ENCODE results near the gene TPST2.
"Not testable (repeated sequence)": the region's sequence is repeated elsewhere in the genome, so short reads cannot be mapped to it uniquely, and the experiment has no call there.

Gene TPST2

DNA sequence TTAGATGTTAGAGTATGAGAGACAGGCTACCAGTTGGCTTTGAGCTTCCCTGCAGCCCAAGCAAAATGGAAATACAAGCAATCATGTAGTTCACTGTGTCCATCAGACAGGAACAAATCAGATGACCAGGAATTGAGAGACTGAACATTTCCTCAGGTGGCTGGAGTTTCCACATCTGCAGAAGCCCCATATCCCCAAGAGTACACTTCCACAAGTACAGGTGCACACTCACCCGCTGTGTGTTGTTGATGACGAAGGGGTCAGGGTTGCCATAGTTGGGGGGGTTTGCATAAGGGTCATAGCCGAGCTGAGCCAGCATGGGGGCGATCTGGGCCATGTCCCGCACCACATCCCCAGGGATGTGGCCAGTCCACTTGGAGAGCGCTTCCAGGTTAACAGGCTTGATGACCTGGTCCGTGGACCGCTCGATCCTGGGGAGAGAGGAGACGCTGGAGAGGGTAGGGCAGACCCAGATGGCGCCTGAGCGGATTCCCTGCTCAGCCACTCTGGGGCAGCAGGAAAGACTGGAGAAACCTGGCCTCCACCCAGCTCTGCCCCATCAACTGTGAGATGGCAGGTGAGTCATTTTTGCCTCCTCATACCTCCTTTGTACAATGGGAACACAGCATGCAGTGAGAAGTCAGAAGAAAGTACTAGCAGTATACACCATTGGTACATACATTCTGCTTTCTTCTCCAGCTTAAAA, 53.7 kb downstream of the TPST2 start:
- DNase-seq (ENCODE audit: low read depth in 2 of 2, low spot score in 1 of 2), result no peak

- DNase-seq (ENCODE audit: low read depth in 2 of 2, low spot score in 1 of 2), result no peak
These were observed 54.4 kb downstream of the TPST2 start for GRCh38 chr22:26535603-26535908.

DNA sequence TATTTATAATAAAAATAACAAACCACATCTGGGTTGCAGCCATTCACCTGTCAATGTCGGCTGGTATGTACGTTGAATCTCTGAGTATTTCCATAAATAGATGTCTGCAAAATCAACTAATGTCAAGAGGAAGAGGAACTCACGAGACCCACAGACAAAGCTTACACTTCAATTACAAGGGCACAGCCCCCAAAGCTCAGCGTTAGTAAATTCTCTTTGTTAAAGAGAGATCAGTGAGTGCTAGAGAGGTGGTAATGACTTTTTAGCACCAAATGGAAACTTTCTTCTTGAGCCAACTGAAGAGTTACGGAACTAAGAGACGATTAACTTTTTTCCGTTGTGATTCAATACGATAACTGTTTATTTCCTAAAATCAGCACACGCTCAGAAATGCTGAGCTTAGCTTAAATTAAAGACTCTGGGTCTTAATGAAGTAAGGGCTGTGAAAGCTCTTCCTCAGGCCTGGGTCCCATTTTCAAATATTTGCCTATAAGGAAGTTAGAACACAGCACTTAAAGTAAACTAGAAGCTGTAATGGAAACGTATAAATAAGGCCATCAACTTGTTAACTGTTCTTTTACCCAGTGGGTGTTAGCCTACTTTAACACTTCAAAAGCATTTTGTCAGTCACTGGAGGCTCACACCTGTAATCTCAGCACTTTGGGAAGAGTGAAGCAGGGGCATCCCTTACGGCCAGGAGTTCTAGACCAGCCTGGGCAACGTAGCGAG, 54.9 kb downstream of the TPST2 start:
- no peak for DNase-seq (ENCODE audit: low read depth in 2 of 2, low spot score in 1 of 2)

DNA sequence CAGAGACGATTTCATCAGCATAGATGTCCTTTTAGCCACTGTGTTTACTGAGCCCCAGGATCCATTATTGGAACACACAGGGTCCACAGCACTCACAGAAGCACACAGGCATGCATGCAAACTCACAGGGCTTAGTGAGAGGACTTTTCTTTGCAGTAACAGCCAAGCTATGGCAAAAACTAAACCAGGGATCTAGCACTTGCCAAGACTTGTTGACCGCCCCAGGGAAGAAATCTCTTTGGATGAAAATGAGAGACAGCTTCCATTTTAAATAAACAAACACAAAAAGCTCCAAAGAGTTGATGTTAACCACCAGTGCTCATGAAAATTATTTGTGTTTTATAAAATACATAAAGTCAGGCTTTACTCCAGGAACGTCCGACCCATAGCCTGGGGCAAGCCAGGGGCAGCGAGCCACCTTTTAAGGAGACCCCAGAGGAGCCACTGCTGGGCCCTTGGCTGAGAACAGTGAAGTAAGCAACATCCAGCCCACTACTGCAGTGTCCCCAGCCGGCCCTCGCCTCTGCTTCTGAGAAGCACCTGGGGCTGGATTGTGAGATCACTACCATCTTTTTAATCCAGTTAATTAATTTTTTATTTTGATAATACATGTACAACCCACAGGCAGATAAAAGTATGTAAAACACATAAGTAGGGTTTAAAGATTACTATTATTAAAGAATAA, 55.6 kb downstream of the TPST2 start:
- no peak for DNase-seq (ENCODE audit: low read depth in 2 of 2, low spot score in 1 of 2)

DNA sequence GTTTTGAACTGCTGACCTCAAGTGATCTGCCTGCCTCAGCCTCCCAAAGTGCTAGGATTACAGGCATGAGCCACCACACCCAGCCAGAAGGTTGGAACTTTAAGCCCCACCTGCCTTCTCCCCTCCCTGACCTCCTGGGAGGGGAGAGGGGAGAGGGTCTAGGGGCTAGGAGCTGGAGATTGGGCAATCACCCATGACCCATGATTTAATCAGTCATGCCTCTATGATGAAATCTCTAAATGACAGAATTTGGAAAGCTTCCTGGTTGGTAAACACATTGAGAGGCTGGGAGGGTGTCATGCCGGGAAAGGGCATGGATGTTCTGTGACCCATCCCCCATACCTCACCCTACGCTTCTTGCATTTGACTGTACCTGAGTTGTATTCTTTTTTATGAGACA, 60.6 kb downstream of the TPST2 start:
- DNase-seq (ENCODE audit: low read depth in 2 of 2, low spot score in 1 of 2), result no peak

DNA sequence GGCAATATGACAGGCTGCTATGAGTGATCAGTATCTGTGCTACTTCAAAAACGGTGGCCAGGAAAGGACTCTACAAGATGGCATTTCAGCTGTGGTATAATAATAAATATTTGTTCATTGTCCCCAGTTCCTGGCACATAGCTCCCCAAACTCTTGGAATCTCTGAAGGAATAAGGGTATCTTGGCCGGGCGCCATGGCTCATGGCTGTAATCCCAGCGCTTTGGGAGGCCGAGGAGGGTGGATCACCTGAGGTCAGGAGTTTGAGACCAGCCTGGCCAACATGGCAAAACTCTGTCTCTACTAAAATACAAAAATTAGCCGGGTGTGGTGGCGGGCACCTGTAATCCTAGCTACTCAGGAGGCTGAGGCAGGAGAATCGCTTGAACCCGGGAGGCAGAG, 61.4 kb downstream of the TPST2 start:
- not testable (repeated sequence) for DNase-seq (ENCODE audit: low read depth in 2 of 2, low spot score in 1 of 2)

- DNase-seq (ENCODE audit: low read depth in 2 of 2, low spot score in 1 of 2), result no peak
These were observed 62.1 kb downstream of the TPST2 start for GRCh38 chr22:26527574-26528465.

DNA sequence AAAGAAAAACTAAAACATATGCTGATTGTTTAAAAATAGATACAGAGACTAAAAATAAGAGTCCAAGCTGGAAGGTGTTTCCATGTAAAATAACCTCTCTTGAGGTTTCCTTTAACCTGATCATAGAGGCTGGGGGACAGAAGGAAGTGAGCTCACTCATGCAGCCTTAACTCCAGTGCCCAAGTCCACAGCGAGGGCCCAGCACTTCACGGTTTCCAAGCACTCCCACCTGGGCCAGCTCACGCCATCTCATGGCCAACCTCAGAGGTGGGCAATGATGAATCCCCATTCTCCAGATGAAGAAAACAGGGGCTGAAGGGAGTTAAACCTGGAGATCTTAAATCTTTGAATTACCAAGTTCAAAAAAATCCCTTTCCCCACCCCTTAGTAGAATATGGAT, 62.8 kb downstream of the TPST2 start:
- no peak for DNase-seq (ENCODE audit: low read depth in 2 of 2, low spot score in 1 of 2)

GRCh38 chr22:26525946-26526564, 63.9 kb downstream of the TPST2 start:
- no peak for DNase-seq (ENCODE audit: low read depth in 2 of 2, low spot score in 1 of 2)

GRCh38 chr22:26524870-26525269, 65.1 kb downstream of the TPST2 start:
- DNase-seq (ENCODE audit: low read depth in 2 of 2, low spot score in 1 of 2), result no peak

DNA sequence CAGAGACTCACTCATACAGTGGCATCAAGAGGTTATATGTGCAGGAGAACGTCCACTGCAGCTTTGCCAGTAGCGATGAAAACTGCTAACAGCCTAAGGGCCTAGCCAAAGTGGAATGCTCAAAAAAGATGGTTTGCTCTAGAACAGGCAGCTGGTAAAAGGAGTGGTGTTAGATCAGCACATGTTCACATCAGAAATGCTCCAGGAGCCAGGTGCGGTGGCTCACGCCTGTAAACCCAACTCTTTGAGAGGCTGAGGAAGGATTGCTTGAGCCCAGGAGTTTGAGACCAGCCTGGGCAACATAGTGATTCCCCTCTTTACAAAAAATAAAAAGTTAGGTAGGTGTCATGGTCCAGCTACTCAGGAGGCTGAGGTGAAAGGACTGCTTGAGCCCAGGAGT, 67.3 kb downstream of the TPST2 start:
- DNase-seq (ENCODE audit: low read depth in 2 of 2, low spot score in 1 of 2), result no peak

DNA sequence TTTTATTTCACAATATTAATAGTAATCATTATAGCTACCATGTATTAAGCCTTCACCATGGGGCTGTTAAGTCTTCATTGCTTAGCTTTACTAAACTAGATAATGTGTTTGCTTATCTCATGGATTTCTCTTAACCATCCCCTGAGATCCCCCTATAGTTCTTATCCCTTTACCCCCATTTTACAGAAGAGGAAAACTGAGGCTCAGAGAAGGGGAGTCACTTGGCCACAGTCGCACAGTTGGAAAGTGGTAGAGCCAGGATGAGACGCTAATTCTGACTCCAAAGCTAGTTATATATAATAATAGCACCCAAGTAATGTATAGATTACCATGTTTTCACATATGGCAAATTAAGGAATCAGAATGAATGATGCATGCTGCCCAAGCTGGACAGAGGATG, 67.9 kb downstream of the TPST2 start:
- DNase-seq (ENCODE audit: low read depth in 2 of 2, low spot score in 1 of 2), result no peak

- no peak for DNase-seq (ENCODE audit: low read depth in 2 of 2, low spot score in 1 of 2)
These were observed 72.5 kb downstream of the TPST2 start for GRCh38 chr22:26517429-26517828.

- DNase-seq (ENCODE audit: low read depth in 2 of 2, low spot score in 1 of 2), result no peak
These were observed 73.4 kb downstream of the TPST2 start for GRCh38 chr22:26516503-26516902.

- DNase-seq (ENCODE audit: low read depth in 2 of 2, low spot score in 1 of 2), result no peak
These were observed 74.0 kb downstream of the TPST2 start for GRCh38 chr22:26515931-26516330.

DNA sequence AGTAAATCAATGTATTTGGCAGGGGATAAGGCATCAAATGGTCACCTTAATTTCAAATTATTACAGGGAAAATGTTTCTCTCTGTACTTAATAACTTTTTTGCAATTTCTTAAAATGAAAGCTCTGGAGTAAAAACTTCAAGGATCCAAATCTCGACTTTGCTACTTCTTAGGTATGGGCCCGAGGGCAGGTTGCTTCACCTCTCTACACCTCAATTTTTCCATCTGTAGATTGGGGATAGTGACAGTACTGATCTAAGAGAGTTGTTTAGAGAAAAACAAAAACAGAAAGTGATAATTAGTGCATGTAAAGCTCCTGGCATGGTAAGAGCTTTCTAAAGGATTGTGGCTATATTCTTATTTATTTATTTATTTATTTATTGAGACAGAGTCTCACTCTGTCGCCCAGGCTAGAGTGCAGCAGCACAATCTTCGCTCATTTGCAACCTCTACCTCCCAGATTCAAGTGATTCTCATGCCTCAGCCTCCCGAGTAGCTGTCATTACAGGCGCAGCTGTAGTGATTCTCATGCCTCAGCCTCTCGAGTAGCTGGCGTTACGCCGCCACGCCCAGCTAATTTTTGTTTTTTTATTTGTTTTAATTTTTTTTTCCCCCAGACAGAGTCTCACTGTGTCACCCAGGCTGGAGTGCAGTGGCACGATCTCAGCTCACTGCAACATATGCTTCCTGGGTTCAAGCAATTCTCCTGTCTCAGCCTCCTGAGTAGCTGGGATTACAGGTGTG, 75.3 kb downstream of the TPST2 start:
- DNase-seq (ENCODE audit: low read depth in 2 of 2, low spot score in 1 of 2), result no peak

GRCh38 chr22:26513838-26514237, 76.1 kb downstream of the TPST2 start:
- no peak for DNase-seq (ENCODE audit: low read depth in 2 of 2, low spot score in 1 of 2)

- DNase-seq (ENCODE audit: low read depth in 2 of 2, low spot score in 1 of 2), result peak; percentile 81 to 82
These were observed 77.7 kb downstream of the TPST2 start, which contains the start of gene TFIP11 for GRCh38 chr22:26512149-26512793. TFIP11 (minus strand) TSS chr22:26512473; CDS start chr22:26510272, 2,201 bp downstream.

DNA sequence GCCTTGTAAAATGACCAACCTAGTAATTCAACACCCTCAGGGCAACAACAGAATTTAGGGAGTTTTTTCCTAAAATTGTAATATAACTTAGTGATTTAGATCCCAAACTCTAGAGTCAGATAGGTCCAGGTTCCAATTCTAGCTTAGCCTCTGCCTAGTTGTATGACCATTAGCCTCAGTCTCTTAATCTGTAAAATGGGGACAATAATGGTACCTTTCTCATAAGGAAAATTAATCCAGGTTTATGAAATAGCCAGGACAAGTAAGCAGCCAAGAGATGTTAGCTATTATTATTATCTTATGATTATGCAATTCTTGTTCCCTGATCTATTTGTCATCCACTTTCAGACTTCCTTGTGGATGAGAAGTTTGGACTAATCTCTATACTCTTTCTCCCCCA, 81.8 kb downstream of the TPST2 start:
- DNase-seq (ENCODE audit: low read depth in 2 of 2, low spot score in 1 of 2), result no peak

- DNase-seq (ENCODE audit: low read depth in 2 of 2, low spot score in 1 of 2), result no peak
These were observed 86.2 kb downstream of the TPST2 start for GRCh38 chr22:26503758-26504157.
